ENCODE results near the gene MAP2. TPM values are rescaled to one million over a fixed set of nuclear protein-coding genes. Genes with fewer than 3 reads are reported as not detected.

Gene MAP2
- total RNA-seq, 1 donor from 2014 or later, result 15.5 TPM

GRCh38 chr2:209761566-209761965 lies 337.7 kb downstream of the MAP2 start:
- TF ChIP-seq POLR2AphosphoS5 (IDR thresholded peaks at IDR 0.05; ENCODE audit: insufficient read depth in 1 of 2, low read depth in 1 of 2), result no peak
- TF ChIP-seq POLR2A (IDR thresholded peaks at IDR 0.05), result no peak
- no peaks in the 10 kb centered on the region for H3K27me3 ChIP-seq
- intact Hi-C loops (cut with DNase I), result no loop called here
- H3K9me3 ChIP-seq, result no peaks in the 10 kb centered on the region
- H3K27ac ChIP-seq, result no peak overlapping the region
- no peaks in the 10 kb centered on the region for H3K4me1 ChIP-seq
- no peak overlapping the region for H3K4me3 ChIP-seq
- no peak for DNase-seq (ENCODE audit: extremely low spot score in 2 of 2)
- no peaks in the 10 kb centered on the region for H3K36me3 ChIP-seq

- no peak for DNase-seq (ENCODE audit: extremely low spot score in 2 of 2)
- intact Hi-C loops (cut with DNase I), result no loop called here
- H3K27me3 ChIP-seq, result no peaks in the 10 kb centered on the region
- H3K9me3 ChIP-seq, result no peaks in the 10 kb centered on the region
- H3K27ac ChIP-seq, result no peak overlapping the region
- TF ChIP-seq POLR2AphosphoS5 (IDR thresholded peaks at IDR 0.05; ENCODE audit: insufficient read depth in 1 of 2, low read depth in 1 of 2) (no peak), POLR2A (IDR thresholded peaks at IDR 0.05) (no peak)
- TF ChIP-seq, protein P1, sequence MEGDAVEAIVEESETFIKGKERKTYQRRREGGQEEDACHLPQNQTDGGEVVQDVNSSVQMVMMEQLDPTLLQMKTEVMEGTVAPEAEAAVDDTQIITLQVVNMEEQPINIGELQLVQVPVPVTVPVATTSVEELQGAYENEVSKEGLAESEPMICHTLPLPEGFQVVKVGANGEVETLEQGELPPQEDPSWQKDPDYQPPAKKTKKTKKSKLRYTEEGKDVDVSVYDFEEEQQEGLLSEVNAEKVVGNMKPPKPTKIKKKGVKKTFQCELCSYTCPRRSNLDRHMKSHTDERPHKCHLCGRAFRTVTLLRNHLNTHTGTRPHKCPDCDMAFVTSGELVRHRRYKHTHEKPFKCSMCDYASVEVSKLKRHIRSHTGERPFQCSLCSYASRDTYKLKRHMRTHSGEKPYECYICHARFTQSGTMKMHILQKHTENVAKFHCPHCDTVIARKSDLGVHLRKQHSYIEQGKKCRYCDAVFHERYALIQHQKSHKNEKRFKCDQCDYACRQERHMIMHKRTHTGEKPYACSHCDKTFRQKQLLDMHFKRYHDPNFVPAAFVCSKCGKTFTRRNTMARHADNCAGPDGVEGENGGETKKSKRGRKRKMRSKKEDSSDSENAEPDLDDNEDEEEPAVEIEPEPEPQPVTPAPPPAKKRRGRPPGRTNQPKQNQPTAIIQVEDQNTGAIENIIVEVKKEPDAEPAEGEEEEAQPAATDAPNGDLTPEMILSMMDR (IDR thresholded peaks at IDR 0.05), result no peak
- no peak overlapping the region for H3K4me3 ChIP-seq
- no peaks in the 10 kb centered on the region for H3K36me3 ChIP-seq
- no peaks in the 10 kb centered on the region for H3K4me1 ChIP-seq
Measured at GRCh38 chr2:209762563-209762962, 338.7 kb downstream of the MAP2 start.

DNA sequence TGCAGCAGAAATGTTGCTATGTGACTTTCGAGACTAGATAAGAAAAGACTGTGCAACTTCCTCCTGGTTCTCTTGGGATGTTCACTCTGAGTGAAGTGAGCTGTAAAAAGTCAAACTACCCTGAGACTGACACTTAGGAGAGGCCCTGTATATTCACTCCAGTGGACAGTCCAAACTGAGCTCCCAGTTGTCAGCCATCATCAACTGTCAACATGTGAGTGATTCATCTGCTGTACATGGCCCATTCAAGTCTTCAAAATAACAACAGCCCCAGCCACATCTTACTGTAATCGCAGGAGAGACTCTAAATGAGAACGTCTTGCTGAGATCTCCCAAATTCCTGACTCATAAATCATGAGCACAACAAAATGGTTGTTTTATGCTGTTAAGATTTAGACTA lies 339.3 kb downstream of the MAP2 start:
- intact Hi-C loops (cut with DNase I), result no loop called here
- H3K27ac ChIP-seq, result no peak overlapping the region
- TF ChIP-seq, protein P1 (IDR thresholded peaks at IDR 0.05), result no peak
- TF ChIP-seq POLR2A (IDR thresholded peaks at IDR 0.05) (no peak), POLR2AphosphoS5 (IDR thresholded peaks at IDR 0.05; ENCODE audit: insufficient read depth in 1 of 2, low read depth in 1 of 2) (no peak)
- H3K9me3 ChIP-seq, result no peaks in the 10 kb centered on the region
- H3K4me1 ChIP-seq, result no peaks in the 10 kb centered on the region
- no peak overlapping the region for H3K4me3 ChIP-seq
- H3K36me3 ChIP-seq, result no peaks in the 10 kb centered on the region
- H3K27me3 ChIP-seq, result no peaks in the 10 kb centered on the region
- DNase-seq (ENCODE audit: extremely low spot score in 2 of 2), result no peak

DNA sequence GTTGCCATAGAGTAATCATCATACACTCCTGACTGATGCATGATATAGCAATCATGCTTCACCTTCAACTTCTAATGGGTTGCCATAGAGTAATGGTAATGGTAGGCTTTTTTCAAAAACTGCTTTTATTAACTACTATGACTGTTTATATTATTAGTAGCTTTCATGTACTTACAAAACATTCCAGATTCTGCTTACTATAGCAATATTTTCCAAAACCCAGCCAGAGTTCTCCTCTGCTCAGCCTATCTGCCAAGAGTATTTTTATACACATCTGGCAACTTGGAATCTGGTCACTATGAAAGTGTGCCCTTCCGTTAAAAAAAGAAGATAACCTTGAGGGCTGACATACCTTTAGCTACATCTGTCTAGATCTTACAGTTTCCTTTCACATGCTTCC lies 342.8 kb downstream of the MAP2 start:
- H3K4me1 ChIP-seq, result no peaks in the 10 kb centered on the region
- no peaks in the 10 kb centered on the region for H3K9me3 ChIP-seq
- DNase-seq (ENCODE audit: extremely low spot score in 2 of 2), result no peak
- intact Hi-C loops (cut with DNase I), result no loop called here
- H3K27me3 ChIP-seq, result no peaks in the 10 kb centered on the region
- no peak for TF ChIP-seq POLR2A (IDR thresholded peaks at IDR 0.05)
- TF ChIP-seq POLR2AphosphoS5 (IDR thresholded peaks at IDR 0.05; ENCODE audit: insufficient read depth in 1 of 2, low read depth in 1 of 2), result no peak
- TF ChIP-seq, protein P1 (IDR thresholded peaks at IDR 0.05), result no peak
- no peak overlapping the region for H3K27ac ChIP-seq
- H3K4me3 ChIP-seq, result no peak overlapping the region
- no peaks in the 10 kb centered on the region for H3K36me3 ChIP-seq

DNA sequence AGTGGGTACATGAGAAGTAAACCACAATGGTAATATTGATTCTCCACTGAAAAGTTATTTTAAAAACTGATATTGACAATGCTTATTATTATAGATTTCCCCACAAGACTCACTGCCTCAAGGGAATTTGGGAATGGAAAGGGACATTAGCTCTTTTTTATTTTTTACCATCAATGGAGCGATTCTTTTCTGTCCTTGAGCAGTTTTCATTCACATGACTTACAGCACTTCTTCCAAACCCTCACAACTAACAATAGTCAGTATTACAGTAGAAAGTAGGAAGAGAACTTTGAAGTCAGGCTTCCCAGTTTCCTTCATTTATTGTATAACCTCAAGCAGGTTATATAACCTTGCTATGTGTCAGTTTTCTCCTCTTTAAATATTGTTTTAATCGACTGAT lies 343.5 kb downstream of the MAP2 start:
- no peak overlapping the region for H3K4me3 ChIP-seq
- intact Hi-C loops (cut with DNase I), result no loop called here
- no peaks in the 10 kb centered on the region for H3K4me1 ChIP-seq
- H3K9me3 ChIP-seq, result no peaks in the 10 kb centered on the region
- no peaks in the 10 kb centered on the region for H3K27me3 ChIP-seq
- H3K36me3 ChIP-seq, result no peaks in the 10 kb centered on the region
- no peak overlapping the region for H3K27ac ChIP-seq
- no peak for DNase-seq (ENCODE audit: extremely low spot score in 2 of 2)
- no peak for TF ChIP-seq POLR2AphosphoS5 (IDR thresholded peaks at IDR 0.05; ENCODE audit: insufficient read depth in 1 of 2, low read depth in 1 of 2)
- TF ChIP-seq, protein P1 (IDR thresholded peaks at IDR 0.05), result no peak
- TF ChIP-seq POLR2A (IDR thresholded peaks at IDR 0.05), result no peak
